Measurements from ENCODE around the gene RHAG. TPM values are rescaled to one million over a fixed set of nuclear protein-coding genes. Genes with fewer than 3 reads are reported as not detected.

RHAG gene
- total RNA-seq, result 0.31 TPM

GRCh38 chr6:49636713-49637349 lies at the start of gene RHAG:
Gene RHAG, minus strand, starts transcription at chr6:49636839. Its CDS starts 27 bp downstream, at chr6:49636812.

Other genes with a start within 250 kb of the RHAG start
- 22.8 TPM for gene MMUT, start 173.6 kb downstream of the RHAG start, total RNA-seq
- gene CENPQ, start 173.5 kb downstream of the RHAG start, total RNA-seq, result 5.0 TPM
- gene GLYATL3, start 136.9 kb downstream of the RHAG start, total RNA-seq, result not detected
- gene C6orf141, start 86.2 kb downstream of the RHAG start, total RNA-seq, result 1.3 TPM
- 0.31 TPM for gene CRISP2, start 76.7 kb upstream of the RHAG start, total RNA-seq
- gene CRISP3, start 107.5 kb upstream of the RHAG start, total RNA-seq, result not detected
- not detected for gene PGK2, start 150.4 kb upstream of the RHAG start, total RNA-seq
- not detected for gene CRISP1, start 229.7 kb upstream of the RHAG start, total RNA-seq

Measured in parietal lobe (tissue), 1 donor.